Activated B cell treated with CpG ODN at 0.5 μM for 24 hours (primary cell): ENCODE data around the gene HOXA10. TPM values are rescaled to one million over a fixed set of nuclear protein-coding genes. Genes with fewer than 3 reads are reported as not detected.
A peak's percentile ranks its signal among the peaks of the same experiment; 100 is the strongest.

Experiments
- ATAC-seq: fragments of 200-7000 bp; cut with Tn5 transposase; one replicate; pipeline ENCODE4 v1.10.0; 2021; ENCODE audit warnings: low read depth, mild to moderate bottlenecking, moderate library complexity
- CTCF ChIA-PET: fragments of 350-600 bp; sonication (Branson Sonifier 250); formaldehyde crosslinking; loops from one replicate; lab custom pipeline; 2021; ENCODE audit warnings: antibody characterized with exemption; lab: Charles Lee
- POLR2A ChIA-PET: fragments of 350-600 bp; sonication (Branson Sonifier 250); formaldehyde crosslinking; loops from one replicate; lab custom pipeline; 2021; ENCODE audit warnings: antibody characterized with exemption; lab: Charles Lee
- DNase-seq: peaks from one replicate; pipeline ENCODE4 v3.0.0; 2022
- H3K27ac Mint-ChIP-seq: one replicate; pipeline ENCODE4 v1.8.0; 2020; ENCODE audit warnings: mixed read lengths
- H3K27me3 Mint-ChIP-seq: one replicate; pipeline ENCODE4 v1.8.0; 2021; ENCODE audit warnings: mixed read lengths
- H3K36me3 Mint-ChIP-seq: one replicate; pipeline ENCODE4 v1.8.0; 2021; ENCODE audit warnings: low read depth, mixed read lengths
- H3K4me1 Mint-ChIP-seq: one replicate; pipeline ENCODE4 v1.8.0; 2021; ENCODE audit warnings: mixed read lengths
- H3K4me3 Mint-ChIP-seq: one replicate; pipeline ENCODE4 v1.8.0; 2020; ENCODE audit warnings: mild to moderate bottlenecking, mixed read lengths
- H3K9me3 Mint-ChIP-seq: one replicate; pipeline ENCODE4 v1.8.0; 2020; ENCODE audit warnings: mixed read lengths
- intact Hi-C: fragments of 100-400 bp; cut with micrococcal nuclease; formaldehyde crosslinking; loops from one replicate; pipeline ENCODE4 v1.15.1; 2024
- total RNA-seq: library from RNA; stranded (reverse); gene quantifications from 2 replicates; pipeline ENCODE4 v1.2.3, GENCODE V29; 2022
- TF ChIP-seq, protein P1 (sequence below): fragments of 200-600 bp; IDR thresholded peaks from one replicate; pipeline ENCODE4 v1.8.0; 2022; ENCODE audit warnings: antibody characterized with exemption, mild to moderate bottlenecking

HOXA10 gene
- total RNA-seq, 1 donor from 2014 or later, result 0.24 TPM

DNA sequence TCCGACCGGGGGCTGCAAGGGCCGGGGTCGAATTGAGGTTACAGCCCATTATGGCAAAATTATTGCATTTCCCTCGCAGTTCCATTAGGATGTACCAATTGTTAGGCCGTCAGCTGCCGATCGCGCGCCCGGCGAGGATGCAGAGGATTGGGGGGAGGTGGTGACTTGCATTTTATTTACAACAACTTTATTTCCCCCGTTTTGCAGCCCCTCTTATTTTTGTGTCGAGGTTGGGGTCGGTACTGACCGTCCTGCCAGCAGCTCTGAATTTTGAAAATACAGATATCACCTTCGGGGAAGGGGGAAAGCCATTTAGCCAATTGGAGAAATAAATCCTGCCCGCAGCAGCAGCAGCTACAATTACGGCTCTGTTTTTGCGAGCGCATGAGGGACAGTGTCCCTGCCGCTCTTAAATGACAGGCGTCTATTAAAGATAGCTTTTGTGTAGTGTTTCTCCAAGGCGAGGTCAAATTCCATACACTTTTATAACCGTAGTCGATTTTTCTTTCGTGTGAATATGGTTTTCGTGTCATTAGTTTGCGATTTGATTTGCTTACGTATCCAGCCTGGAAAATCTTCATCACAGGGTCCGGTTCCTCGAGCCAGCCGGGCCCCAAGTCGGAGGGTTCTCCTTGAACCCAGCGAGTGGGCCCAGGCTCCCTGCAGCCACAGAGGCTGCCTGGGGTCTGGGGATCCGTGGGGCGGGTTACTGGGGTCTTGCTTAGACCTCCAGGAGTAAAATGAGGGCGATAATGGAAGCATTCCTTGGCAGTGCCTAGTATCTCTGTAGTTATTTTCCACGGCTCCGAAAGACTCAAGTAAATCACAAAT lies 30.0 kb downstream of the HOXA10 start:
- Mint-ChIP-seq H3K4me3 (no peak overlapping the region), H3K9me3 (no peaks in the 10 kb centered on the region), H3K27ac (no peak overlapping the region), H3K27me3 (peaks cover 49% of the 10 kb centered on the region), H3K36me3 (no peaks in the 10 kb centered on the region), H3K4me1 (peaks cover 19% of the 10 kb centered on the region)
- no peak for DNase-seq
- ChIA-PET POLR2A (interaction anchor here (0.9 kb wide), 1 partner anchor 288 kb away, joined by 3 read pairs; no protein-coding TSS in a partner anchor), CTCF (interaction anchor here (1.4 kb wide), 1 partner anchor 287 kb away, joined by 3 read pairs; no protein-coding TSS in a partner anchor)
- intact Hi-C loops, result no loop called here
- TF ChIP-seq, protein P1, sequence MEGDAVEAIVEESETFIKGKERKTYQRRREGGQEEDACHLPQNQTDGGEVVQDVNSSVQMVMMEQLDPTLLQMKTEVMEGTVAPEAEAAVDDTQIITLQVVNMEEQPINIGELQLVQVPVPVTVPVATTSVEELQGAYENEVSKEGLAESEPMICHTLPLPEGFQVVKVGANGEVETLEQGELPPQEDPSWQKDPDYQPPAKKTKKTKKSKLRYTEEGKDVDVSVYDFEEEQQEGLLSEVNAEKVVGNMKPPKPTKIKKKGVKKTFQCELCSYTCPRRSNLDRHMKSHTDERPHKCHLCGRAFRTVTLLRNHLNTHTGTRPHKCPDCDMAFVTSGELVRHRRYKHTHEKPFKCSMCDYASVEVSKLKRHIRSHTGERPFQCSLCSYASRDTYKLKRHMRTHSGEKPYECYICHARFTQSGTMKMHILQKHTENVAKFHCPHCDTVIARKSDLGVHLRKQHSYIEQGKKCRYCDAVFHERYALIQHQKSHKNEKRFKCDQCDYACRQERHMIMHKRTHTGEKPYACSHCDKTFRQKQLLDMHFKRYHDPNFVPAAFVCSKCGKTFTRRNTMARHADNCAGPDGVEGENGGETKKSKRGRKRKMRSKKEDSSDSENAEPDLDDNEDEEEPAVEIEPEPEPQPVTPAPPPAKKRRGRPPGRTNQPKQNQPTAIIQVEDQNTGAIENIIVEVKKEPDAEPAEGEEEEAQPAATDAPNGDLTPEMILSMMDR, result no peak
- ATAC-seq, result no peak

DNA sequence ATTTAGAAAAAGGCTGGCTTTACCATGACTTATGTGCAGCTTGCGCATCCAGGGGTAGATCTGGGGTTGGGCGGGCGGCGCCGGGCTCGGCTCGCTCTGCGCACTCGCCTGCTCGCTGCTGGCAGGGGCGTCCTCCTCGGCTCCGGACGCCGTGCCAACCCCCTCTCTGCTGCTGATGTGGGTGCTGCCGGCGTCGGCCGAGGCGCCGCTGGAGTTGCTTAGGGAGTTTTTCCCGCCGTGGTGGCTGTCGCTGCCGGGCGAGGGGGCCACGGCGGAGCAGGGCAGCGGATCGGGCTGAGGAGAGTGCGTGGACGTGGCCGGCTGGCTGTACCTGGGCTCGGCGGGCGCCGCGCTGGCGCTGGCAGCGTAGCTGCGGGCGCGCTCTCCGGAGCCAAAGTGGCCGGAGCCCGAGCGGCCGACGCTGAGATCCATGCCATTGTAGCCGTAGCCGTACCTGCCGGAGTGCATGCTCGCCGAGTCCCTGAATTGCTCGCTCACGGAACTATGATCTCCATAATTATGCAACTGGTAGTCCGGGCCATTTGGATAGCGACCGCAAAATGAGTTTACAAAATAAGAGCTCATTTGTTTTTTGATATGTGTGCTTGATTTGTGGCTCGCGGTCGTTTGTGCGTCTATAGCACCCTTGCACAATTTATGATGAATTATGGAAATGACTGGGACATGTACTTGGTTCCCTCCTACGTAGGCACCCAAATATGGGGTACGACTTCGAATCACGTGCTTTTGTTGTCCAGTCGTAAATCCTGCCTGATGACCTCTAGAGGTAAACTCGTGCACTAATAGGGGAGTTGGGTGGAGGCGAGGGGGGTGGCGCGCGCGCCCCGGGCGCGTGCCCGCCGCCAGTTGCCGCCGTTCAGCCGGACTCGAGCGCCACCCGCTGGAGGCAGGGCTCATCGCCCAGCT lies 30.8 kb downstream of the HOXA10 start, which contains the start of gene HOXA5:
Gene HOXA5, minus strand, starts transcription at position 659 of the 927 bp plus-strand sequence. Its CDS starts 74 bp downstream, at position 585.
- CTCF ChIA-PET, result interaction anchor here (1.4 kb wide), 1 partner anchor 286 kb away, joined by 3 read pairs; no protein-coding TSS in a partner anchor
- Mint-ChIP-seq H3K27me3 (peaks cover 44% of the 10 kb centered on the region), H3K4me1 (peaks cover 15% of the 10 kb centered on the region), H3K4me3 (peak within 1 kb of the TSS; percentile 62), H3K27ac (no peak within 1 kb of the TSS), H3K9me3 (no peaks in the 10 kb centered on the region), H3K36me3 (no peaks in the 10 kb centered on the region)
- DNase-seq, result no peak
- intact Hi-C loops, result no loop called here
- POLR2A ChIA-PET, result interaction anchor here (0.9 kb wide), 1 partner anchor 287 kb away, joined by 3 read pairs; no protein-coding TSS in a partner anchor
- peak; percentile 28 for ATAC-seq
- TF ChIP-seq, protein P1, result no peak

DNA sequence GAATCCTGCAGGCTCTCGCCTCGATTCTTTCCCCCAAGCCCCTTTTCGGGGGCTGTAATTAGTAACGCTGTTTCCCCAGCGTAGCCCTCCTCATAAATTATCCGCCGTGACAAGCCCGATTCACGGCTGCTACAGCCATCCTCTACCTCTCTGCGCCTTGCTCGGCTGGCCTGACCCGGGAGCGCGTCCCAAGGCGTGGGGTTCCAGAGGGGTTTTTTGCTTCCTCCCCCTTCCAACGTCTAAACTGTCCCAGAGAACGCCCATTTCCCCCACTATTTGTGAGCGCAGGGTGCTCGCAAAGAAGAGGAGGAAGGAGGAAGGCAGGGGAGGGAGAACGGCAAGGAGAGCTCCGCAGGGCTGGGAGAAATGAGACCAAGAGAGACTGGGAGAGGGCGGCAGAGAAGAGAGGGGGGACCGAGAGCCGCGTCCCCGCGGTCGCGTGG lies 31.5 kb downstream of the HOXA10 start:
- no peak for ATAC-seq
- intact Hi-C loops, result no loop called here
- Mint-ChIP-seq H3K4me1 (peaks cover 10% of the 10 kb centered on the region), H3K4me3 (peak overlapping the region; percentile 38), H3K27ac (no peak overlapping the region), H3K36me3 (no peaks in the 10 kb centered on the region), H3K9me3 (no peaks in the 10 kb centered on the region), H3K27me3 (peaks cover 44% of the 10 kb centered on the region)
- POLR2A ChIA-PET, result interaction anchor here (1.0 kb wide), 1 partner anchor 47 kb away, joined by 3 read pairs; the partner anchor contains the start of gene HOXA1
- no peak for DNase-seq
- TF ChIP-seq, protein P1, result no peak
- CTCF ChIA-PET, result no interaction called here

DNA sequence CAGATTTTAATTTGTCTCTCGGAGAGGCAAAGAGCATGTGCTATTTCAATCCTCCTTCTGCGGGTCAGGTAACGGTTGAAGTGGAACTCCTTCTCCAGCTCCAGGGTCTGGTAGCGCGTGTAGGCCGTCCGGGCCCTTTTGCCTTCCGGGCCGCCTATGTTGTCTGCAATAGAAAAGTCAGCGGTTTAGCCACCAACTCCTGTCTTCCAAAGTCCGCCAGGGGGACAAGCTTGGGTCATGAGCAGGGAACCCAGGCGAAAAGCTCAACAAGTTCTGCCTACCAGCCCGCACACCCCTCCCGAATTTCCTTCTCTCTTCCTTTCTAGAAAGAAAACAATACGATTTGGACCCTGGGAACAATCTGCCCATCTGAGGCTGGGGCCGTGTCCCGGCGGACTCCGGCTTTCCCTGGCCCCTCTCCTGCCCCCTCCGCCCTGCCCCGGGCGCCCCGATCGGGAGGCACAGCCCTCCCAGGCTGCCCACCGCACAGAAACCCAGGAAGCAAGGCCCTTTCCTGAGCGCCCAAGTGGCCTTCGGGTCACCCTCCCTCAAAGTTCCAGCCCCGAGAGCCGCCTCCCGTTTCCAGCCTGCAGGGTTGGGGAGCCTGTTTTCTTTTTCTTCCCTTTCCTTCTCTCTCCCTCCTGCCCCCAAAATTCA lies 32.1 kb downstream of the HOXA10 start:
- ATAC-seq (no peak), DNase-seq (no peak)
- H3K9me3 Mint-ChIP-seq, result no peaks in the 10 kb centered on the region
- POLR2A ChIA-PET, result interaction anchor here (1.0 kb wide), 1 partner anchor 46 kb away, joined by 3 read pairs; the partner anchor contains the start of gene HOXA1
- H3K4me3 Mint-ChIP-seq, result no peak overlapping the region
- TF ChIP-seq, protein P1, result no peak
- H3K36me3 Mint-ChIP-seq, result no peaks in the 10 kb centered on the region
- intact Hi-C loops, result no loop called here
- CTCF ChIA-PET, result no interaction called here
- no peak overlapping the region for H3K27ac Mint-ChIP-seq
- peaks cover 43% of the 10 kb centered on the region for H3K27me3 Mint-ChIP-seq
- peaks cover 8% of the 10 kb centered on the region for H3K4me1 Mint-ChIP-seq
